Measurements from ENCODE around the gene SLC6A19.

The SLC6A19 gene

DNA sequence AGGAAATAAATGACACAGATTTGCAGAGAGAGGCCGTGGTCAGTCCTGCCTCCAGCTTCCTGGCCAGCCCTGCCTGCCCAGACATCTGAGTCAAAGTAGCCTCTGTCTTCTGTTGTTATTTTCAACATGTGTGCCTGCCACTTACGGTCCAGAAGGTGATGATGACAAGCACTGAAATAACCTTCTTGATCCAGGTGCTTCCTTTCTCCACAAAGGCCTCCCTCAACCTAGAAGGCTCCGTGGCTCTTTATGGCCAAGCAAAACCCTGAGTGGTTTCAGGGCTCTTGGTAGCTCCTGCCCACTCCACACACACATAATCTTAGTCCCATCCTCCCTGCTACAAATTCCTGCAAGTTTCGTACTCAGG, 34.1 kb upstream of the SLC6A19 start:
- Histone ChIP-seq H3K4me1 (ENCODE audit: control insufficient read depth, insufficient read depth, low read length) (no peaks in the 10 kb centered on the region), H3K27ac (ENCODE audit: extremely low read depth, low read depth, low read length) (no peak overlapping the region), H3K9me3 (ENCODE audit: control insufficient read depth, insufficient read depth, low read depth, low read length) (no peaks in the 10 kb centered on the region), H3K4me3 (ENCODE audit: low read depth, low read length) (no peak overlapping the region), H3K36me3 (ENCODE audit: control insufficient read depth in 2 of 2, insufficient read depth in 1 of 2, low read length in 2 of 2) (no peaks in the 10 kb centered on the region)
- CTCF ChIA-PET, result interaction anchor here (0.6 to 4.0 kb wide), 70 partner anchors 11 to 850 kb away, joined by 3 to 62 read pairs (median 4); partner anchors contain the start of genes CEP72 and NKD2
- POLR2A ChIA-PET, result no interaction called here
- no peak for TF ChIP-seq ZNF140 (tag by site-specific recombination; IDR thresholded peaks at IDR 0.05)
- TF ChIP-seq OVOL3 (tag by site-specific recombination; IDR thresholded peaks at IDR 0.05), result no peak
- TF ChIP-seq ZNF629 (tag by site-specific recombination; IDR thresholded peaks at IDR 0.05), result no peak
- TF ChIP-seq ZNF654 (tag by site-specific recombination; IDR thresholded peaks at IDR 0.05; ENCODE audit: low read depth), result no peak
- no peak for TF ChIP-seq ZBTB26 (tag by site-specific recombination; optimal IDR thresholded peaks at IDR 0.05)
- no peak for TF ChIP-seq ZNF24 (tag by site-specific recombination; IDR thresholded peaks at IDR 0.05)
- TF ChIP-seq BCL11A (tag by site-specific recombination; IDR thresholded peaks at IDR 0.05; ENCODE audit: low read depth), result no peak
- TF ChIP-seq WT1 (tag by site-specific recombination; IDR thresholded peaks at IDR 0.05), result no peak
- TF ChIP-seq ZNF184 (tag by site-specific recombination; IDR thresholded peaks at IDR 0.05), result no peak
- TF ChIP-seq HOXC10 (CRISPR knock-in tag; IDR thresholded peaks at IDR 0.05), result no peak
- TF ChIP-seq, protein P1, sequence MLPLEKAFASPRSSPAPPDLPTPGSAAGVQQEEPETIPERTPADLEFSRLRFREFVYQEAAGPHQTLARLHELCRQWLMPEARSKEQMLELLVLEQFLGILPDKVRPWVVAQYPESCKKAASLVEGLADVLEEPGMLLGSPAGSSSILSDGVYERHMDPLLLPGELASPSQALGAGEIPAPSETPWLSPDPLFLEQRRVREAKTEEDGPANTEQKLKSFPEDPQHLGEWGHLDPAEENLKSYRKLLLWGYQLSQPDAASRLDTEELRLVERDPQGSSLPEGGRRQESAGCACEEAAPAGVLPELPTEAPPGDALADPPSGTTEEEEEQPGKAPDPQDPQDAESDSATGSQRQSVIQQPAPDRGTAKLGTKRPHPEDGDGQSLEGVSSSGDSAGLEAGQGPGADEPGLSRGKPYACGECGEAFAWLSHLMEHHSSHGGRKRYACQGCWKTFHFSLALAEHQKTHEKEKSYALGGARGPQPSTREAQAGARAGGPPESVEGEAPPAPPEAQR (tag by site-specific recombination; IDR thresholded peaks at IDR 0.05), result no peak
- no peak for TF ChIP-seq ZNF133 (tag by site-specific recombination; IDR thresholded peaks at IDR 0.05)
- no peak for TF ChIP-seq ZNF23 (tag by site-specific recombination; IDR thresholded peaks at IDR 0.05; ENCODE audit: borderline replicate concordance)
- TF ChIP-seq ZNF433 (tag by site-specific recombination; IDR thresholded peaks at IDR 0.05; ENCODE audit: low read depth), result no peak
- no peak for TF ChIP-seq SALL2 (tag by site-specific recombination; IDR thresholded peaks at IDR 0.05; ENCODE audit: borderline replicate concordance)
- TF ChIP-seq, protein P2, sequence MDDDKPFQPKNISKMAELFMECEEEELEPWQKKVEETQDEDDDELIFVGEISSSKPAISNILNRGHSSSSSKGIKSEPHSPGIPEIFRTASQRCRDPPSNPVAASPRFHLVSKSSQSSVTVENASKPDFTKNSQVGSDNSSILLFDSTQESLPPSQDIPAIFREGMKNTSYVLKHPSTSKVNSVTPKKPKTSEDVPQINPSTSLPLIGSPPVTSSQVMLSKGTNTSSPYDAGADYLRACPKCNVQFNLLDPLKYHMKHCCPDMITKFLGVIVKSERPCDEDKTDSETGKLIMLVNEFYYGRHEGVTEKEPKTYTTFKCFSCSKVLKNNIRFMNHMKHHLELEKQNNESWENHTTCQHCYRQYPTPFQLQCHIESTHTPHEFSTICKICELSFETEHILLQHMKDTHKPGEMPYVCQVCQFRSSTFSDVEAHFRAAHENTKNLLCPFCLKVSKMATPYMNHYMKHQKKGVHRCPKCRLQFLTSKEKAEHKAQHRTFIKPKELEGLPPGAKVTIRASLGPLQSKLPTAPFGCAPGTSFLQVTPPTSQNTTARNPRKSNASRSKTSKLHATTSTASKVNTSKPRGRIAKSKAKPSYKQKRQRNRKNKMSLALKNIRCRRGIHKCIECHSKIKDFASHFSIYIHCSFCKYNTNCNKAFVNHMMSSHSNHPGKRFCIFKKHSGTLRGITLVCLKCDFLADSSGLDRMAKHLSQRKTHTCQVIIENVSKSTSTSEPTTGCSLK (tag by site-specific recombination; IDR thresholded peaks at IDR 0.05), result no peak
- no peak for TF ChIP-seq ZNF292 (tag by site-specific recombination; IDR thresholded peaks at IDR 0.05; ENCODE audit: borderline replicate concordance, low read depth)
- no peak for TF ChIP-seq ZNF677 (tag by site-specific recombination; IDR thresholded peaks at IDR 0.05)

- Histone ChIP-seq H3K4me3 (ENCODE audit: low read depth, low read length) (peak overlapping the region; percentile 29), H3K4me1 (ENCODE audit: control insufficient read depth, insufficient read depth, low read length) (no peaks in the 10 kb centered on the region), H3K36me3 (ENCODE audit: control insufficient read depth in 2 of 2, insufficient read depth in 1 of 2, low read length in 2 of 2) (no peaks in the 10 kb centered on the region), H3K9me3 (ENCODE audit: control insufficient read depth, insufficient read depth, low read depth, low read length) (no peaks in the 10 kb centered on the region), H3K27ac (ENCODE audit: extremely low read depth, low read depth, low read length) (no peak overlapping the region)
- ChIA-PET CTCF (interaction anchor here (0.5 to 4.0 kb wide), 85 partner anchors 10 to 940 kb away, joined by 3 to 62 read pairs (median 4); partner anchors contain the start of gene NKD2), POLR2A (no interaction called here)
- TF ChIP-seq ZXDB (tag by site-specific recombination; IDR thresholded peaks at IDR 0.05), result peak; percentile 21; the same call in 1 of the 2 replicates
- 0 out of 2 replicates have a peak, but pooled peaks have one; percentile 60 for TF ChIP-seq ZNF2 (tag by site-specific recombination; IDR thresholded peaks at IDR 0.05)
- TF ChIP-seq, protein P3, sequence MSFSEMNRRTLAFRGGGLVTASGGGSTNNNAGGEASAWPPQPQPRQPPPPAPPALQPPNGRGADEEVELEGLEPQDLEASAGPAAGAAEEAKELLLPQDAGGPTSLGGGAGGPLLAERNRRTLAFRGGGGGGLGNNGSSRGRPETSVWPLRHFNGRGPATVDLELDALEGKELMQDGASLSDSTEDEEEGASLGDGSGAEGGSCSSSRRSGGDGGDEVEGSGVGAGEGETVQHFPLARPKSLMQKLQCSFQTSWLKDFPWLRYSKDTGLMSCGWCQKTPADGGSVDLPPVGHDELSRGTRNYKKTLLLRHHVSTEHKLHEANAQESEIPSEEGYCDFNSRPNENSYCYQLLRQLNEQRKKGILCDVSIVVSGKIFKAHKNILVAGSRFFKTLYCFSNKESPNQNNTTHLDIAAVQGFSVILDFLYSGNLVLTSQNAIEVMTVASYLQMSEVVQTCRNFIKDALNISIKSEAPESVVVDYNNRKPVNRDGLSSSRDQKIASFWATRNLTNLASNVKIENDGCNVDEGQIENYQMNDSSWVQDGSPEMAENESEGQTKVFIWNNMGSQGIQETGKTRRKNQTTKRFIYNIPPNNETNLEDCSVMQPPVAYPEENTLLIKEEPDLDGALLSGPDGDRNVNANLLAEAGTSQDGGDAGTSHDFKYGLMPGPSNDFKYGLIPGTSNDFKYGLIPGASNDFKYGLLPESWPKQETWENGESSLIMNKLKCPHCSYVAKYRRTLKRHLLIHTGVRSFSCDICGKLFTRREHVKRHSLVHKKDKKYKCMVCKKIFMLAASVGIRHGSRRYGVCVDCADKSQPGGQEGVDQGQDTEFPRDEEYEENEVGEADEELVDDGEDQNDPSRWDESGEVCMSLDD (tag by site-specific recombination; IDR thresholded peaks at IDR 0.05), result 0 out of 2 replicates have a peak, but pooled peaks have one; percentile 55
- no peak for TF ChIP-seq ZNF133 (tag by site-specific recombination; IDR thresholded peaks at IDR 0.05)
- peak; percentile 7; the same call in 1 of the 2 replicates for TF ChIP-seq GLIS1 (tag by site-specific recombination; IDR thresholded peaks at IDR 0.05)
- TF ChIP-seq, protein P4, sequence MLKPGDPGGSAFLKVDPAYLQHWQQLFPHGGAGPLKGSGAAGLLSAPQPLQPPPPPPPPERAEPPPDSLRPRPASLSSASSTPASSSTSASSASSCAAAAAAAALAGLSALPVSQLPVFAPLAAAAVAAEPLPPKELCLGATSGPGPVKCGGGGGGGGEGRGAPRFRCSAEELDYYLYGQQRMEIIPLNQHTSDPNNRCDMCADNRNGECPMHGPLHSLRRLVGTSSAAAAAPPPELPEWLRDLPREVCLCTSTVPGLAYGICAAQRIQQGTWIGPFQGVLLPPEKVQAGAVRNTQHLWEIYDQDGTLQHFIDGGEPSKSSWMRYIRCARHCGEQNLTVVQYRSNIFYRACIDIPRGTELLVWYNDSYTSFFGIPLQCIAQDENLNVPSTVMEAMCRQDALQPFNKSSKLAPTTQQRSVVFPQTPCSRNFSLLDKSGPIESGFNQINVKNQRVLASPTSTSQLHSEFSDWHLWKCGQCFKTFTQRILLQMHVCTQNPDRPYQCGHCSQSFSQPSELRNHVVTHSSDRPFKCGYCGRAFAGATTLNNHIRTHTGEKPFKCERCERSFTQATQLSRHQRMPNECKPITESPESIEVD (tag by site-specific recombination; IDR thresholded peaks at IDR 0.05), result no peak
- no peak for TF ChIP-seq ZNF548 (tag by site-specific recombination; IDR thresholded peaks at IDR 0.05)
- no peak for TF ChIP-seq ZNF132 (tag by site-specific recombination; IDR thresholded peaks at IDR 0.05; ENCODE audit: borderline replicate concordance)
Observed at GRCh38 chr5:1167728-1168709, 33.4 kb upstream of the SLC6A19 start.
